AG20443 (cell line): ENCODE measurements around the gene ZNF625.
"Not testable (repeated sequence)": the region's sequence is repeated elsewhere in the genome, so short reads cannot be mapped to it uniquely, and the experiment has no call there.

Source experiments
- DNase-seq: peaks from one replicate; pipeline ENCODE4 v3.0.0; 2012; ENCODE audit warnings: low spot score, mixed read lengths

ZNF625 gene

GRCh38 chr19:12137221-12137940, 19.2 kb downstream of the ZNF625 start:
- no peak for DNase-seq

DNA sequence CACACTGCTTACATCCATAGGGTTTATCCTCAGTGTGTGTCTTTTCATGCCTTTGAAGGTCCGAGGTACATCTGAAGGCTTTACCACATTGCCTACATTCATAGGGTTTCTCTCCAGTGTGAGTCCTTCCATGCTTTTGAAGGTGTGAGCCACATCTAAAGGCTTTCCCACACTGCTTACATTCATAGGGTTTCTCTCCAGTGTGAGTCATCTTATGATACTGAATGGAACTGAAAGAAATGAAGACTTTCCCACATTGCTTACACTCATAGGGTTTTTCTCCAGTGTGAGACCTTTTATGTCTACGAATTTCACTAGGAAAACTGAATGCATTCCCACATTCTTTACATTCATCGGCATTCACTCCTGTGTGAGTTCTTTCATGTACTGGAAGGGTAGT, 23.5 kb downstream of the ZNF625 start:
- DNase-seq: no peak

- DNase-seq: peak; percentile 43
Observed at GRCh38 chr19:12126707-12127106, 29.8 kb downstream of the ZNF625 start.

DNA sequence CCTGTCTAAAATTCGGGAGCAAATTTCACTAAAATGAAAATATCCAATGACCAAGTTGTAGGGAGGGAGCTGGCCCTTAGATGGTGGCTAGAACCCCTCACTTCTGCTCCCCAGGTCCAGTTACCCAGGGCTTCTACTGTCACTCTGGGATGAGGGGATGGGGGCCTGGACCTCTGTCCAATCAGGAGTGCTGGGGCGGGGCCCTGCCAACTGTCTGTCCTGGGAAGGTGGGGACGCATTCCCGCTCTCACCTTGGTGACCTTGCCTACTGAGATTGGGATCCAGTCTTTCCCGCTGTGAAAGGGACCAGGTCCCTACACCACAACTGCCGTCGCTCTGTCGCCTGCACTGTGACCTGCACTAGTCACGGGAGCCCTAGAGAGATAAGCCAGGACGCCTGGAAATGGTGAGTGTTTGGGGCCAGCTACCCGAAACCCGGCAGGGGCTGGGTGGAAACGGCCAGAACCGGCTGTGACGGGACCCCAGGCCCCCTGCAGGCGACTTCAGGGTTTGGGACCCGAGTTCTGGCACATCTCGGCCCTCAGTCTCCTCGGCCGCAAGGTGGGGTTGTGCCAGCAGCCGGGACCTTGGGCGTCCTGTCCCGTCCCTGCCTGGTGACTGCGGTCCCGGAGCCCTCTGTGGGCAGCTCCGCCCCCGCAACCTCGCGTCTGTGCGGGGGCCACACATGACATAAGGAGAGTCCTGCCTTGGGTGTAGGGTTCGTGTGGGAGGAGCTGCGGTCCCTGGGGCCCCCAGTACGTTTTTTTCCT, 39.1 kb downstream of the ZNF625 start:
- no peak for DNase-seq

DNA sequence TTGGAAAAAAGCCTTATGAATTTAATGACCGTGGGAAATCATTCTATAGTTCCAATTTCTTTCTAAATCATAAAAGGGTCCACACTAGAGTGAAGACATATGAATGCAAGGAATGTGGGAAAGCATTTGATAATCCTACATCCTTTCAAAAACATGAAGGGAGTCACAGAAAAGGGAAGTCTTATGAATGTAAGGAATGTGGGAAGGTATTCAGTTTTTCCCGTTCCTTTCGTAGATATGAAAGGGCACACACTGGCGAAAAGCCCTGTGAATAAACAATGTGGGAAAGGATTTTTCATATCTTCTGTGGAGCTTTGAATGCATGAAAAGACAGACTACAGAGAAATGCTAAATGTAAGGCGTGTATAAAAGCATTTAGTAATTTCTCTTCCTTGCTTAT, 43.4 kb downstream of the ZNF625 start:
- no peak for DNase-seq

DNA sequence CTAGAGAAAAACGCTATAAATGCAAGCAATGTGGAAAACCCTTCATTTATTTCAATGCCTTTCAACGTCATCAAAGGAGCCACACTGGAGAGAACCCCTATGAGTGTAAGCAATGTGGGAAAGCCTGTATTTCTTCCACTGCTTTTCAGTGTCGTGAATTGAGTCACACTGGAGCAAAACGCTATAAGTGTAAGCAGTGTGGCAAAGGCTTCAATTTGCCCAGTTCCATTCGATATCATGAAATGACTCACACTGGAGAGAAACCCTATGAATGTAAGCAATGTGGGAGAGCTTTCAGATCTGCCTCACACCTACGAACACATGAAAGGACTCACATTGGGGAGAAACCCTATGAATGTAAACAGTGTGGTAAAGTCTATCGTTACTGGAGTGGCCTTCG, 43.8 kb downstream of the ZNF625 start:
- DNase-seq: no peak

DNA sequence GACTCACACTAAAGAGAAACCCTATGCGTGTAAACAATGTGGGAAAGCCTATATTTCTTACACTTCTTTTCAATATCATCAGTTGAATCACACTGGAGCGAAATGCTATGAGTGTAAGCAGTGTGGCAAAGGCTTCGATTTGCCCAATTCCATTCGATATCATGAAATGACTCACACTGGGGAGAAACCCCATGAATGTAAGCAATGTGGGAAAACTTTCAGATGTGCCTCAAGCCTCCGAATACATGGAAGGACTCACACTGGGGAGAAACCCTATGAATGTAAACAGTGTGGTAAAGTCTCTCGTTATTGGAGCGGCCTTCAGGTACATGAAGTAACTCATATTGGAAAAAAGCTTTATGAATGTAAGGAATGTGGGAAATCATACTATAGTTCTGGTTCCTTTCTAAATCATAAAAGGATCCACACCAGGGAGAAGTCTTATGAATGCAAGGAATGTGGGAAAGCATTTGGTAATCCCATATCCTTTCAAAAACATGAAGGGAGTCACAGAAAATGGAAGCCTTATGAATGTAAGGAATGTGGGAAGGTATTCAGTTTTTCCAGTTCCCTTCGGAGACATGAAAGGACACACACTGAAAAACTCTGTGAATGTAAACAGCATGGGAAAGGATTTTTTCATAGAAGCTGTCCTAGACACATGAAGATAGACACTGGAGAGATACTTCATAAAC, 44.4 kb downstream of the ZNF625 start:
- DNase-seq: no peak

- no peak for DNase-seq
Observed at GRCh38 chr19:12111176-12111575, 45.4 kb downstream of the ZNF625 start.

DNA sequence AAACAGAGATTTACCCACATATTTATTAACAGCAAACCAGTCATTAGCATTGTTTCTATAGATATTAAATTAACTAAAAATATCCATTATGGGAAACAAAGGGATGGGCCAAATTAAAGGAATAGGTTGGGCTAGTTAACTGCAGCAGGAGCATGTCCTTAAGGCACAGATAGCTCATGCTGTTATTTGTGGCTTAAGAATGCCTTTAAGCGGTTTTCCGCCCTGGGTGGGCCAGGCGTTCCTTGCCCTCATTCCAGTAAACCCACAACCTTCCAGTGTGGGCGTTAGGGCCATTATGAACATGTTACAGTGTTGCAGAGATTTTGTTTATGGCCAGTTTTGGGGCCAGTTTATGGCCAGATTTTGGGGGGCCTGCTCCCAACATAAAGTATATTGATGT, 52.6 kb downstream of the ZNF625 start:
- not testable (repeated sequence) for DNase-seq

GRCh38 chr19:12098040-12098439, 58.5 kb downstream of the ZNF625 start:
- no peak for DNase-seq

DNA sequence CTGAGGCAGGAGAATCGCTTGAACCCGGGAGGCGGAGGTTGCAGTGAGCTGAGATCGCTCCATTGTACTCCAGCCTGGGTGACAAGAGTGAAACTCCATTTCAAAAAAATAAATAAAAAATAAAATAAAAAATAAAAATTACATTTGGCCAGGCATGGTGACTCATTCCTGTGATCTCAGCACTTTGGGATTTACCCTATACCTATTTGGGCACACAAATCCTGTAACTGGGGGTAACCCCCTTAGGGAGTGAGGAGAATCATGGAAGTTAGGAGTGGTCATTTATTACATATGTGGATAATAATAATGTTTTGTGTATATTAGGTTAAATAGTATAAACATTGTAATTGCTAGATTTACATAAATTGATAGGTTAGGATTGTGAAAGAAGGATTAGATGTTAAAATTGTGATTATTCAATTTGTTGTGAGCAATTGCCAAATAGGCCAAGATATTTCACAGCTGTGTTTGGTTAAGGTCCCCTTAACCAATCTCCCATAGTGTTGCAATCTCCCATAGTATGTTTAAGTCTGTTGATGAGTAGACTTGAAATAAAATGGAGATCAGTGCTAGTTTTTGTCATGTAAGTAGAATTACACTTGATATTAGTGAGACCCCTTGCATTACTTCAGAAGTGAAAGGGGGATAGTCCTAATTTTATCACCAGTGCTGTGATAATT, 61.3 kb downstream of the ZNF625 start:
- no peak for DNase-seq
